ENCODE measurements around the gene PRPSAP2.

- TF ChIP-seq CTCF (IDR thresholded peaks at IDR 0.05) = no peak
- no peak for TF ChIP-seq POLR2A (IDR thresholded peaks at IDR 0.05)
Measured at GRCh38 chr17:18966831-18967624, 109.1 kb downstream of the PRPSAP2 start.
